ENCODE data around the gene SPAG8. TPM values are rescaled to one million over a fixed set of nuclear protein-coding genes. Genes with fewer than 3 reads are reported as not detected.

SPAG8 gene
- polyA plus RNA-seq, 4 donors: 0.49 to 0.72 TPM; not detected in 2

GRCh38 chr9:35820076-35820475 lies 8.0 kb upstream of the SPAG8 start:
- Histone ChIP-seq H3K27ac (ENCODE audit: low read depth in 1 of 3, low read length in 2 of 3) (no peak overlapping the region), H3K4me3 (ENCODE audit: low read depth in 1 of 3, low read length in 3 of 3) (no peak overlapping the region), H3K4me1 (ENCODE audit: control insufficient read depth in 3 of 3, insufficient read depth in 2 of 3, low read depth in 1 of 3, low read length in 2 of 3) (no peaks in the 10 kb centered on the region), H3K27me3 (ENCODE audit: control insufficient read depth in 3 of 3, insufficient read depth in 3 of 3, low read length in 3 of 3) (no peaks in the 10 kb centered on the region), H3K36me3 (ENCODE audit: control insufficient read depth in 3 of 3, insufficient read depth in 2 of 3, low read depth in 1 of 3, low read length in 3 of 3) (no peaks in the 10 kb centered on the region), H3K9me3 (ENCODE audit: control insufficient read depth in 2 of 2, insufficient read depth in 1 of 2, low read depth in 1 of 2, low read length in 1 of 2) (no peaks in the 10 kb centered on the region)
- DNase-seq (no peak), FAIRE-seq (no peak)

- Histone ChIP-seq H3K4me3 (ENCODE audit: low read depth in 1 of 3, low read length in 3 of 3) (no peak overlapping the region), H3K9me3 (ENCODE audit: control insufficient read depth in 2 of 2, insufficient read depth in 1 of 2, low read depth in 1 of 2, low read length in 1 of 2) (no peaks in the 10 kb centered on the region), H3K4me1 (ENCODE audit: control insufficient read depth in 3 of 3, insufficient read depth in 2 of 3, low read depth in 1 of 3, low read length in 2 of 3) (peaks cover 0 to 10% (median 2%) of the 10 kb centered on the region in 3 donors), H3K27me3 (ENCODE audit: control insufficient read depth in 3 of 3, insufficient read depth in 3 of 3, low read length in 3 of 3) (no peaks in the 10 kb centered on the region), H3K27ac (ENCODE audit: low read depth in 1 of 3, low read length in 2 of 3) (no peak overlapping the region), H3K36me3 (ENCODE audit: control insufficient read depth in 3 of 3, insufficient read depth in 2 of 3, low read depth in 1 of 3, low read length in 3 of 3) (no peaks in the 10 kb centered on the region)
- DNase-seq (no peak), FAIRE-seq (no peak)
- 80 to 100% (median 97%) methylated on average over 3 of the region's 3 CpGs for WGBS, 3 donors
Observed at GRCh38 chr9:35818341-35818740, 6.3 kb upstream of the SPAG8 start.

- Histone ChIP-seq H3K4me3 (ENCODE audit: low read depth in 1 of 3, low read length in 3 of 3) (no peak overlapping the region), H3K27me3 (ENCODE audit: control insufficient read depth in 3 of 3, insufficient read depth in 3 of 3, low read length in 3 of 3) (no peaks in the 10 kb centered on the region), H3K4me1 (ENCODE audit: control insufficient read depth in 3 of 3, insufficient read depth in 2 of 3, low read depth in 1 of 3, low read length in 2 of 3) (peaks cover 4 to 21% (median 10%) of the 10 kb centered on the region in 3 donors), H3K27ac (ENCODE audit: low read depth in 1 of 3, low read length in 2 of 3) (no peak overlapping the region), H3K36me3 (ENCODE audit: control insufficient read depth in 3 of 3, insufficient read depth in 2 of 3, low read depth in 1 of 3, low read length in 3 of 3) (no peaks in the 10 kb centered on the region), H3K9me3 (ENCODE audit: control insufficient read depth in 2 of 2, insufficient read depth in 1 of 2, low read depth in 1 of 2, low read length in 1 of 2) (no peaks in the 10 kb centered on the region)
- FAIRE-seq (no peak), DNase-seq (no peak)
- 68 to 81% (median 75%) methylated on average over 1 of the region's 1 CpG for WGBS, 3 donors
Observed at GRCh38 chr9:35816708-35817107, 4.6 kb upstream of the SPAG8 start.

- H3K27me3 ChIP-seq (ENCODE audit: control insufficient read depth in 3 of 3, insufficient read depth in 3 of 3, low read length in 3 of 3): no peaks in the 10 kb centered on the region
- no peaks in the 10 kb centered on the region for H3K9me3 ChIP-seq (ENCODE audit: control insufficient read depth in 2 of 2, insufficient read depth in 1 of 2, low read depth in 1 of 2, low read length in 1 of 2)
- DNase-seq: peak; percentile 97 to 99
- H3K36me3 ChIP-seq (ENCODE audit: control insufficient read depth in 3 of 3, insufficient read depth in 2 of 3, low read depth in 1 of 3, low read length in 3 of 3): peaks cover 0 to 14% (median 0%) of the 10 kb centered on the region in 3 donors
- 0% methylated on average over 41 to 52 of the region's 52 CpGs for WGBS, 3 donors
- H3K4me3 ChIP-seq (ENCODE audit: low read depth in 1 of 3, low read length in 3 of 3): peak within 1 kb of the TSS; percentile 70 to 88 (median 71)
- H3K27ac ChIP-seq (ENCODE audit: low read depth in 1 of 3, low read length in 2 of 3): peak within 1 kb of the TSS; percentile 92 to 98 (median 98)
- H3K4me1 ChIP-seq (ENCODE audit: control insufficient read depth in 3 of 3, insufficient read depth in 2 of 3, low read depth in 1 of 3, low read length in 2 of 3): peaks cover 6 to 24% (median 10%) of the 10 kb centered on the region in 3 donors
- FAIRE-seq: peak; percentile 96
Observed at GRCh38 chr9:35814841-35815543, 2.9 kb upstream of the SPAG8 start, which contains the start of gene HINT2. Gene HINT2 (minus strand): TSS chr9:35815042. CDS start chr9:35814979, 63 bp downstream.

- Histone ChIP-seq H3K4me1 (ENCODE audit: control insufficient read depth in 3 of 3, insufficient read depth in 2 of 3, low read depth in 1 of 3, low read length in 2 of 3) (peaks cover 6 to 24% (median 10%) of the 10 kb centered on the region in 3 donors), H3K27me3 (ENCODE audit: control insufficient read depth in 3 of 3, insufficient read depth in 3 of 3, low read length in 3 of 3) (no peaks in the 10 kb centered on the region), H3K27ac (ENCODE audit: low read depth in 1 of 3, low read length in 2 of 3) (peak overlapping the region; percentile 92 to 98 (median 98)), H3K36me3 (ENCODE audit: control insufficient read depth in 3 of 3, insufficient read depth in 2 of 3, low read depth in 1 of 3, low read length in 3 of 3) (peaks cover 0 to 19% (median 0%) of the 10 kb centered on the region in 3 donors), H3K4me3 (ENCODE audit: low read depth in 1 of 3, low read length in 3 of 3) (peak overlapping the region; percentile 70 to 88 (median 71)), H3K9me3 (ENCODE audit: control insufficient read depth in 2 of 2, insufficient read depth in 1 of 2, low read depth in 1 of 2, low read length in 1 of 2) (no peaks in the 10 kb centered on the region)
- DNase-seq: peak; percentile 82 to 86
- WGBS, 3 donors: 2 to 6% (median 3%) methylated on average over 25 to 29 of the region's 29 CpGs
- no peak for FAIRE-seq
Observed at GRCh38 chr9:35814106-35814840, 2.2 kb upstream of the SPAG8 start.

GRCh38 chr9:35813434-35814105 lies 1.5 kb upstream of the SPAG8 start:
- H3K9me3 ChIP-seq (ENCODE audit: control insufficient read depth in 2 of 2, insufficient read depth in 1 of 2, low read depth in 1 of 2, low read length in 1 of 2): no peaks in the 10 kb centered on the region
- 41 to 72% (median 61%) methylated on average over 10 of the region's 10 CpGs for WGBS, 3 donors
- peak; percentile 48 to 54 for DNase-seq
- peaks cover 6 to 24% (median 10%) of the 10 kb centered on the region in 3 donors for H3K4me1 ChIP-seq (ENCODE audit: control insufficient read depth in 3 of 3, insufficient read depth in 2 of 3, low read depth in 1 of 3, low read length in 2 of 3)
- no peaks in the 10 kb centered on the region for H3K27me3 ChIP-seq (ENCODE audit: control insufficient read depth in 3 of 3, insufficient read depth in 3 of 3, low read length in 3 of 3)
- FAIRE-seq: no peak
- H3K4me3 ChIP-seq (ENCODE audit: low read depth in 1 of 3, low read length in 3 of 3): no peak overlapping the region
- peak overlapping the region; percentile 92 to 98 (median 98) for H3K27ac ChIP-seq (ENCODE audit: low read depth in 1 of 3, low read length in 2 of 3)
- peaks cover 0 to 25% (median 0%) of the 10 kb centered on the region in 3 donors for H3K36me3 ChIP-seq (ENCODE audit: control insufficient read depth in 3 of 3, insufficient read depth in 2 of 3, low read depth in 1 of 3, low read length in 3 of 3)

DNA sequence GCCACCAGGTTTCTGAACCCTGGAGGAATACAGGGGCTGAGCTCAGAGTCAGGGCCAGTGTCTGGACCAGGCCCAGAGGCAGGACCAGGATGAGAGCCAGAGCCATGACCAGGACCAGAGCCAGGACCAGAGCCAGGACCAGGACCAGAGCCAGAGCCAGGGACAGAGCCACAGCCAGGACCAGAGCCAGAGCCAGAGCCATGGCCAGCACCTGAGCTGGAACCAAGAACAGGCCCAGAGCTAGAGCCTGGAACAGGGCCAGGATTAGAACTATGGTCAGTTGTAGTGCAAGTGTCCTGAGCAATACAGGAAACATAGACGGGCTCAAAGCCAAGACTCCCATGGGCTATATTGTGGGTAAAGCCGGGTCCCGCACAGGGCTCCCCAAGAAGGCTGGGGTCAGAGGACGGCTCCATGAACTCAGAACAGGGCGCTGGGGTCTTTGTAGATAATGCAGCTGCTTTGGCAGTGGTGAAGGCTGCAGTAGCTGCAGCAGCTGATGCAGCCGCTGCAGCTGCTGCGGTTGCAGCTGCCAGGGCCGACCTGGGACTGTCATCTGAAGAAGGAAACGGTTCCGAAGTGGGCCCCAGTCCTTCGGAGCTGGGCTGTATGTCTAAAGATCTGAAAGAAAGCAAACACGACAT lies 559 bp downstream of the SPAG8 start:
- 8 to 11% (median 11%) methylated on average over 12 of the region's 12 CpGs for WGBS, 3 donors
- DNase-seq: no peak
- FAIRE-seq: no peak

GRCh38 chr9:35810122-35810521 lies 1.9 kb downstream of the SPAG8 start:
- DNase-seq (no peak), FAIRE-seq (no peak)
- no peak overlapping the region for H3K4me3 ChIP-seq (ENCODE audit: low read depth in 1 of 3, low read length in 3 of 3)
- H3K27ac ChIP-seq (ENCODE audit: low read depth in 1 of 3, low read length in 2 of 3): no peak overlapping the region
- 92 to 96% (median 96%) methylated on average over 7 of the region's 7 CpGs for WGBS, 3 donors
- H3K27me3 ChIP-seq (ENCODE audit: control insufficient read depth in 3 of 3, insufficient read depth in 3 of 3, low read length in 3 of 3): no peaks in the 10 kb centered on the region
- H3K9me3 ChIP-seq (ENCODE audit: control insufficient read depth in 2 of 2, insufficient read depth in 1 of 2, low read depth in 1 of 2, low read length in 1 of 2): no peaks in the 10 kb centered on the region
- peaks cover 6 to 24% (median 10%) of the 10 kb centered on the region in 3 donors for H3K4me1 ChIP-seq (ENCODE audit: control insufficient read depth in 3 of 3, insufficient read depth in 2 of 3, low read depth in 1 of 3, low read length in 2 of 3)
- H3K36me3 ChIP-seq (ENCODE audit: control insufficient read depth in 3 of 3, insufficient read depth in 2 of 3, low read depth in 1 of 3, low read length in 3 of 3): peaks cover 0 to 46% (median 3%) of the 10 kb centered on the region in 3 donors

More for the DNA sequence above, 559 bp downstream of the SPAG8 start:
- Histone ChIP-seq H3K27ac (ENCODE audit: low read depth in 1 of 3, low read length in 2 of 3) (peak overlapping the region; percentile 57 to 83 (median 65)), H3K27me3 (ENCODE audit: control insufficient read depth in 3 of 3, insufficient read depth in 3 of 3, low read length in 3 of 3) (no peaks in the 10 kb centered on the region), H3K36me3 (ENCODE audit: control insufficient read depth in 3 of 3, insufficient read depth in 2 of 3, low read depth in 1 of 3, low read length in 3 of 3) (peaks cover 0 to 35% (median 0%) of the 10 kb centered on the region in 3 donors), H3K9me3 (ENCODE audit: control insufficient read depth in 2 of 2, insufficient read depth in 1 of 2, low read depth in 1 of 2, low read length in 1 of 2) (no peaks in the 10 kb centered on the region), H3K4me1 (ENCODE audit: control insufficient read depth in 3 of 3, insufficient read depth in 2 of 3, low read depth in 1 of 3, low read length in 2 of 3) (peaks cover 6 to 24% (median 10%) of the 10 kb centered on the region in 3 donors), H3K4me3 (ENCODE audit: low read depth in 1 of 3, low read length in 3 of 3) (peak overlapping the region in 2 of 3 donors; percentile 21 to 46)

All from small intestine (tissue), 7 donors.